GM23248 (cell line): Measurements from ENCODE around the gene GPR35. TPM values are rescaled to one million over a fixed set of nuclear protein-coding genes. Genes with fewer than 3 reads are reported as not detected.
"Not testable (repeated sequence)": the region's sequence is repeated elsewhere in the genome, so short reads cannot be mapped to it uniquely, and the experiment has no call there.

Experiments
- DNase-seq: peaks from one replicate; pipeline ENCODE4 v3.0.0-alpha.2; 2015
- H2AFZ ChIP-seq: fragments of 200-600 bp; sonication (generic); 2 replicates; pipeline ENCODE4 v1.6.1; 2016; ENCODE audit warnings: antibody characterized with exemption
- H3F3A ChIP-seq: fragments of 200-600 bp; sonication (generic); 2 replicates; pipeline ENCODE4 v1.6.1; 2016; ENCODE audit warnings: mild to moderate bottlenecking, antibody characterized with exemption, mixed run types; ENCODE audit not compliant: insufficient read depth
- H3K27ac ChIP-seq: fragments of 200-600 bp; sonication (generic); 2 replicates; pipeline ENCODE4 v1.5.1; 2016; ENCODE audit warnings: mild to moderate bottlenecking
- H3K27me3 ChIP-seq: fragments of 200-600 bp; sonication (generic); replicated peaks from 2 replicates; pipeline ENCODE4 v1.6.1; 2016; ENCODE audit warnings: mild to moderate bottlenecking; ENCODE audit not compliant: insufficient read depth
- H3K36me3 ChIP-seq: fragments of 200-600 bp; sonication (generic); 2 replicates; pipeline ENCODE4 v1.6.1; 2016; ENCODE audit warnings: low read depth, mild to moderate bottlenecking
- H3K4me1 ChIP-seq: fragments of 200-600 bp; sonication (generic); 2 replicates; pipeline ENCODE4 v1.6.1; 2016; ENCODE audit warnings: mild to moderate bottlenecking; ENCODE audit not compliant: insufficient read depth
- H3K4me2 ChIP-seq: fragments of 200-600 bp; sonication (generic); one replicate; pipeline ENCODE4 v1.6.1; 2016; ENCODE audit warnings: mild to moderate bottlenecking; ENCODE audit not compliant: unreplicated experiment
- H3K4me3 ChIP-seq: fragments of 200-600 bp; sonication (generic); 2 replicates; pipeline ENCODE4 v1.5.1; 2016; ENCODE audit warnings: mild to moderate bottlenecking
- H3K79me2 ChIP-seq: fragments of 200-600 bp; sonication (generic); 2 replicates; pipeline ENCODE4 v1.6.1; 2016; ENCODE audit warnings: mild to moderate bottlenecking; ENCODE audit not compliant: insufficient read depth
- H3K9ac ChIP-seq: fragments of 200-600 bp; sonication (generic); 2 replicates; pipeline ENCODE4 v1.6.1; 2016; ENCODE audit warnings: mild to moderate bottlenecking
- H3K9me2 ChIP-seq: fragments of 200-600 bp; sonication (generic); 2 replicates; pipeline ENCODE4 v1.6.1; 2016; ENCODE audit warnings: mixed run types, mild to moderate bottlenecking, moderate library complexity; ENCODE audit not compliant: insufficient read depth
- H3K9me3 ChIP-seq: fragments of 200-600 bp; sonication (generic); one replicate; pipeline ENCODE4 v1.6.1; 2017; ENCODE audit warnings: low read depth
- H4K20me1 ChIP-seq: fragments of 200-600 bp; sonication (generic); 2 replicates; pipeline ENCODE4 v1.6.0; 2016; ENCODE audit not compliant: insufficient read depth
- EZH2 ChIP-seq: fragments of 200-600 bp; sonication (generic); IDR thresholded peaks from 2 replicates; pipeline ENCODE4 v1.6.1; 2018; ENCODE audit warnings: antibody characterized with exemption, mild to moderate bottlenecking; ENCODE audit not compliant: insufficient read depth, poor library complexity, severe bottlenecking
- EZH2phosphoT487 ChIP-seq: fragments of 200-600 bp; sonication (generic); IDR thresholded peaks from 2 replicates; pipeline ENCODE4 v1.6.1; 2018; ENCODE audit warnings: antibody characterized with exemption, moderate library complexity, mild to moderate bottlenecking, low read depth; ENCODE audit not compliant: insufficient read depth
- WGBS, 2 experiments: methylation state at CpG; one replicate each; pipeline ENCODE4 v1.1.6; 2015 to 2017; ENCODE audit warnings: low lambda C conversion rate in 2 of 2, low coverage in 1 of 2; ENCODE audit errors: missing lambda C conversion rate in 2 of 2; 5-methylcytosine and 5-hydroxymethylcytosine counted together
- in situ Hi-C: fragments of 300-500 bp; cut with MboI; formaldehyde crosslinking; loops from 2 replicates; pipeline ENCODE4 v1.15.0; 2020
- polyA plus RNA-seq: library from polyadenylated mRNA; unstranded; fragments of >200 nt; fragmentation: Nextera tagmentation; extraction: Ambion mirVana; gene quantifications from 2 replicates; pipeline ENCODE4 v1.2.1, GENCODE V29; 2016
- total RNA-seq: library from RNA; depleted of rRNA; stranded (reverse); fragments of >200 nt; shearing (Covaris generic); gene quantifications from 2 replicates; pipeline ENCODE4 v1.2.3, GENCODE V29; 2014

The GPR35 gene
- total and polyA plus RNA-seq, 2 experiments from 2014 or later = 0.14 TPM; not detected in 1

- Histone ChIP-seq H3K9me3 (no peaks in the 10 kb centered on the region), H3K4me1 (no peaks in the 10 kb centered on the region), H3K27ac (no peak overlapping the region), H3K4me3 (no peak overlapping the region), H2AFZ (no peak overlapping the region), H4K20me1 (no peaks in the 10 kb centered on the region), H3K27me3 (peaks cover 56% of the 10 kb centered on the region), H3K9me2 (no peaks in the 10 kb centered on the region), H3K36me3 (no peaks in the 10 kb centered on the region), H3F3A (no peaks in the 10 kb centered on the region), H3K4me2 (no peak overlapping the region), H3K9ac (no peak overlapping the region), H3K79me2 (no peaks in the 10 kb centered on the region)
- DNase-seq = peak; percentile 46
- in situ Hi-C loops = no loop called here
- WGBS, 2 experiments = 65% methylated on average over 10 of the region's 10 CpGs
- TF ChIP-seq EZH2phosphoT487 = no peak
- no peak for TF ChIP-seq EZH2
Measured at GRCh38 chr2:240655931-240656886, 30.9 kb downstream of the GPR35 start.

GRCh38 chr2:240659883-240660282 lies 34.6 kb downstream of the GPR35 start:
- DNase-seq, H2AFZ ChIP-seq, H3K4me1 ChIP-seq, H3K9me3 ChIP-seq, H3K27ac ChIP-seq, H3K79me2 ChIP-seq, H3K4me2 ChIP-seq, H3F3A ChIP-seq, H3K9me2 ChIP-seq, in situ Hi-C loops, H4K20me1 ChIP-seq, H3K9ac ChIP-seq, H3K4me3 ChIP-seq, H3K36me3 ChIP-seq: not testable (repeated sequence)
- WGBS, 2 experiments = 66 to 68% methylated on average over 7 of the region's 7 CpGs
- peaks cover 60% of the 10 kb centered on the region for H3K27me3 ChIP-seq

GRCh38 chr2:240662681-240663080 lies 37.4 kb downstream of the GPR35 start:
- no peaks in the 10 kb centered on the region for H3K9me3 ChIP-seq
- H3K36me3 ChIP-seq = no peaks in the 10 kb centered on the region
- no peak for TF ChIP-seq EZH2phosphoT487
- no peak for TF ChIP-seq EZH2
- H3K4me2 ChIP-seq = no peak overlapping the region
- H3K9ac ChIP-seq = no peak overlapping the region
- no peaks in the 10 kb centered on the region for H3F3A ChIP-seq
- DNase-seq = no peak
- no peaks in the 10 kb centered on the region for H3K9me2 ChIP-seq
- no peak overlapping the region for H2AFZ ChIP-seq
- H3K79me2 ChIP-seq = no peaks in the 10 kb centered on the region
- H4K20me1 ChIP-seq = no peaks in the 10 kb centered on the region
- no peaks in the 10 kb centered on the region for H3K4me1 ChIP-seq
- H3K27ac ChIP-seq = no peak overlapping the region
- in situ Hi-C loops = no loop called here
- H3K27me3 ChIP-seq = peaks cover 67% of the 10 kb centered on the region
- WGBS, 2 experiments = 48 to 51% methylated on average over 3 of the region's 3 CpGs
- H3K4me3 ChIP-seq = no peak overlapping the region

GRCh38 chr2:240663546-240664190 lies 38.4 kb downstream of the GPR35 start:
- Histone ChIP-seq H3K9ac (no peak overlapping the region), H3K9me2 (no peaks in the 10 kb centered on the region), H3K9me3 (no peaks in the 10 kb centered on the region), H3K4me1 (no peaks in the 10 kb centered on the region), H3K4me2 (no peak overlapping the region), H3K4me3 (no peak overlapping the region), H4K20me1 (no peaks in the 10 kb centered on the region), H3K27ac (no peak overlapping the region), H2AFZ (no peak overlapping the region), H3K36me3 (no peaks in the 10 kb centered on the region), H3K27me3 (peaks cover 67% of the 10 kb centered on the region), H3K79me2 (no peaks in the 10 kb centered on the region), H3F3A (no peaks in the 10 kb centered on the region)
- no peak for TF ChIP-seq EZH2
- no peak for TF ChIP-seq EZH2phosphoT487
- no peak for DNase-seq
- WGBS, 2 experiments = 47% methylated on average over 6 of the region's 6 CpGs
- in situ Hi-C loops = no loop called here
